WTC11 (cell line): ENCODE results near the gene WNK2. TPM values are rescaled to one million over a fixed set of nuclear protein-coding genes. Genes with fewer than 3 reads are reported as not detected.
"Not testable (repeated sequence)": the region's sequence is repeated elsewhere in the genome, so short reads cannot be mapped to it uniquely, and the experiment has no call there.

Experiments used
- ATAC-seq: fragments of 200-7000 bp; cut with Tn5 transposase; 2 replicates; pipeline ENCODE4 v1.10.0; 2021; ENCODE audit warnings: mild to moderate bottlenecking, moderate library complexity
- CTCF ChIA-PET: fragments of 300-600 bp; sonication (Branson Sonifier 250); formaldehyde crosslinking; loops from one replicate; lab custom pipeline; 2021; ENCODE audit warnings: antibody characterized with exemption; lab: Charles Lee
- POLR2A ChIA-PET: fragments of 350-600 bp; sonication (Branson Sonifier 250); formaldehyde crosslinking; loops from one replicate; lab custom pipeline; 2021; ENCODE audit warnings: antibody characterized with exemption; lab: Charles Lee
- DNase-seq: peaks from one replicate; pipeline ENCODE4 v3.0.0; 2021; ENCODE audit warnings: low spot score
- H3K27ac Mint-ChIP-seq: 2 replicates; pipeline ENCODE4 v1.8.0; 2021; ENCODE audit warnings: mixed read lengths
- H3K27me3 Mint-ChIP-seq: 2 replicates; pipeline ENCODE4 v1.8.0; 2021; ENCODE audit warnings: low read depth, mild to moderate bottlenecking, moderate library complexity, mixed read lengths
- H3K36me3 Mint-ChIP-seq: 2 replicates; pipeline ENCODE4 v1.8.0; 2021; ENCODE audit warnings: mixed read lengths
- H3K4me1 Mint-ChIP-seq: 2 replicates; pipeline ENCODE4 v1.8.0; 2022; ENCODE audit warnings: mixed read lengths
- H3K4me3 Mint-ChIP-seq: 2 replicates; pipeline ENCODE4 v1.8.0; 2021; ENCODE audit warnings: mild to moderate bottlenecking, moderate library complexity, mixed read lengths
- H3K9me3 Mint-ChIP-seq: 2 replicates; pipeline ENCODE4 v1.8.0; 2021; ENCODE audit warnings: mixed read lengths
- CREB1 ChIP-seq: sonication (generic); formaldehyde crosslinking; IDR thresholded peaks from 2 replicates; pipeline ENCODE4 v1.8.0; 2023; ENCODE audit warnings: mild to moderate bottlenecking, missing genetic modification reagents
- CTCF ChIP-seq: fragments of 200-600 bp; IDR thresholded peaks from 2 replicates; pipeline ENCODE4 v1.8.0; 2022; ENCODE audit warnings: antibody characterized with exemption
- E2F5 ChIP-seq: sonication (generic); formaldehyde crosslinking; IDR thresholded peaks from 2 replicates; pipeline ENCODE4 v1.8.1; 2022; ENCODE audit warnings: mild to moderate bottlenecking, moderate library complexity, missing genetic modification reagents
- FOXK1 ChIP-seq: sonication (generic); formaldehyde crosslinking; IDR thresholded peaks from 2 replicates; pipeline ENCODE4 v1.8.0; 2022; ENCODE audit warnings: mild to moderate bottlenecking, moderate library complexity, missing genetic modification reagents
- GRHL2 ChIP-seq: fragments of 250-450 bp; sonication (Bioruptor Pico); IDR thresholded peaks from 2 replicates; pipeline ENCODE4 v1.8.0; 2022; ENCODE audit warnings: mild to moderate bottlenecking, moderate library complexity; ENCODE audit not compliant: insufficient replicate concordance, severe bottlenecking
- MLX ChIP-seq: sonication (generic); formaldehyde crosslinking; IDR thresholded peaks from 2 replicates; pipeline ENCODE4 v1.8.1; 2023; ENCODE audit warnings: mild to moderate bottlenecking, missing genetic modification reagents, moderate library complexity
- MXD4 ChIP-seq: fragments of 250-450 bp; sonication (Bioruptor Pico); IDR thresholded peaks from 2 replicates; pipeline ENCODE4 v1.8.0; 2021; ENCODE audit warnings: mild to moderate bottlenecking, moderate library complexity, borderline replicate concordance
- MYBL2 ChIP-seq: sonication (generic); formaldehyde crosslinking; IDR thresholded peaks from 2 replicates; pipeline ENCODE4 v1.8.1; 2023; ENCODE audit warnings: mild to moderate bottlenecking, moderate library complexity, missing genetic modification reagents
- NFE2L1 ChIP-seq: sonication (generic); formaldehyde crosslinking; IDR thresholded peaks from 2 replicates; pipeline ENCODE4 v1.8.1; 2023; ENCODE audit warnings: missing genetic modification reagents
- PREB ChIP-seq: sonication (generic); formaldehyde crosslinking; IDR thresholded peaks from 2 replicates; pipeline ENCODE4 v1.8.1; 2022; ENCODE audit warnings: mild to moderate bottlenecking, missing genetic modification reagents, moderate library complexity, borderline replicate concordance
- PRRX2 ChIP-seq: fragments of 250-450 bp; sonication (Bioruptor Pico); IDR thresholded peaks from 2 replicates; pipeline ENCODE4 v1.8.0; 2021; ENCODE audit warnings: mild to moderate bottlenecking
- RELA ChIP-seq: sonication (generic); formaldehyde crosslinking; IDR thresholded peaks from 2 replicates; pipeline ENCODE4 v1.8.1; 2022; ENCODE audit warnings: missing genetic modification reagents, mild to moderate bottlenecking, borderline replicate concordance
- SMAD4 ChIP-seq: sonication (generic); formaldehyde crosslinking; IDR thresholded peaks from 2 replicates; pipeline ENCODE4 v1.8.0; 2022; ENCODE audit warnings: mild to moderate bottlenecking, missing genetic modification reagents
- TEAD1 ChIP-seq: sonication (generic); formaldehyde crosslinking; IDR thresholded peaks from 2 replicates; pipeline ENCODE4 v1.8.0; 2022; ENCODE audit warnings: mild to moderate bottlenecking, missing genetic modification reagents
- TP53 ChIP-seq: sonication (generic); formaldehyde crosslinking; IDR thresholded peaks from 2 replicates; pipeline ENCODE4 v1.8.1; 2023; ENCODE audit warnings: mild to moderate bottlenecking, missing genetic modification reagents
- USF2 ChIP-seq: sonication (generic); formaldehyde crosslinking; IDR thresholded peaks from 2 replicates; pipeline ENCODE4 v1.8.1; 2023; ENCODE audit warnings: mild to moderate bottlenecking, missing genetic modification reagents, moderate library complexity
- ZBTB21 ChIP-seq: sonication (generic); formaldehyde crosslinking; IDR thresholded peaks from 2 replicates; pipeline ENCODE4 v1.8.1; 2023; ENCODE audit warnings: mild to moderate bottlenecking, missing genetic modification reagents, borderline replicate concordance
- ZBTB43 ChIP-seq: sonication (generic); formaldehyde crosslinking; IDR thresholded peaks from 2 replicates; pipeline ENCODE4 v1.8.1; 2023; ENCODE audit warnings: mild to moderate bottlenecking, missing genetic modification reagents
- ZNF263 ChIP-seq: sonication (generic); formaldehyde crosslinking; IDR thresholded peaks from 2 replicates; pipeline ENCODE4 v1.8.1; 2022; ENCODE audit warnings: low read depth, mild to moderate bottlenecking, moderate library complexity, missing genetic modification reagents
- total RNA-seq: library from RNA; stranded (reverse); gene quantifications from 3 replicates; pipeline ENCODE4 v1.2.3, GENCODE V29; 2021

WNK2 gene
- total RNA-seq, 1 experiment from 2014 or later, result 120 TPM

GRCh38 chr9:93320591-93321219 is 136.8 kb downstream of the WNK2 start (continued):
- TF ChIP-seq CTCF (no peak), RELA (CRISPR knock-in tag) (no peak), ZBTB43 (CRISPR knock-in tag) (no peak), PREB (CRISPR knock-in tag) (no peak), USF2 (CRISPR knock-in tag) (no peak), NFE2L1 (CRISPR knock-in tag) (no peak), ZBTB21 (no peak)

- Mint-ChIP-seq H3K27ac (peak overlapping the region; percentile 60; the same call in 1 of the 2 replicates), H3K36me3 (peaks cover 27% of the 10 kb centered on the region), H3K9me3 (peaks cover 5% of the 10 kb centered on the region), H3K4me1 (peaks cover 13% of the 10 kb centered on the region), H3K27me3 (no peaks in the 10 kb centered on the region), H3K4me3 (no peak overlapping the region)
- POLR2A ChIA-PET, result no interaction called here
- CTCF ChIA-PET, result no interaction called here
- no peak for TF ChIP-seq ZBTB43 (CRISPR knock-in tag)
- TF ChIP-seq PRRX2 (CRISPR knock-in tag), result no peak
- no peak for TF ChIP-seq USF2 (CRISPR knock-in tag)
- TF ChIP-seq MLX (CRISPR knock-in tag), result no peak
- no peak for TF ChIP-seq MYBL2 (CRISPR knock-in tag)
- no peak for TF ChIP-seq TP53
- no peak for TF ChIP-seq FOXK1 (CRISPR knock-in tag)
- no peak for TF ChIP-seq ZNF263 (CRISPR knock-in tag)
- no peak for TF ChIP-seq ZBTB21
- no peak for TF ChIP-seq MXD4
- TF ChIP-seq SMAD4 (CRISPR knock-in tag), result no peak
- TF ChIP-seq E2F5 (CRISPR knock-in tag), result no peak
- no peak for TF ChIP-seq CREB1 (CRISPR knock-in tag)
- TF ChIP-seq GRHL2 (CRISPR knock-in tag), result no peak
- no peak for TF ChIP-seq TEAD1 (CRISPR knock-in tag)
- no peak for ATAC-seq
- DNase-seq, result no peak
These were observed 137.3 kb downstream of the WNK2 start for GRCh38 chr9:93321220-93321610.

- Mint-ChIP-seq H3K4me1 (peaks cover 17% of the 10 kb centered on the region), H3K36me3 (peaks cover 23% of the 10 kb centered on the region)
- ChIA-PET CTCF (interaction anchor here (0.6 to 1.6 kb wide), 5 partner anchors 11 to 169 kb away, joined by 3 to 7 read pairs (median 3); no protein-coding TSS in a partner anchor), POLR2A (interaction anchor here (0.9 kb wide), 1 partner anchor 56 kb away, joined by 3 read pairs; no protein-coding TSS in a partner anchor)
- H3K9me3 Mint-ChIP-seq, H3K27me3 Mint-ChIP-seq, H3K27ac Mint-ChIP-seq, H3K4me3 Mint-ChIP-seq, ATAC-seq, DNase-seq: not testable (repeated sequence)
These were observed 139.6 kb downstream of the WNK2 start for GRCh38 chr9:93323446-93323954.
